HG02588 (cell line): ENCODE results near the gene DHH.
"Not testable (repeated sequence)": the region's sequence is repeated elsewhere in the genome, so short reads cannot be mapped to it uniquely, and the experiment has no call there.

Experiments
- ATAC-seq: cut with Tn5 transposase; IDR thresholded peaks from one replicate; pipeline ENCODE4 v1.9.1; 2021; ENCODE audit warnings: mild to moderate bottlenecking, moderate library complexity; ENCODE audit not compliant: unreplicated experiment

The DHH gene

DNA sequence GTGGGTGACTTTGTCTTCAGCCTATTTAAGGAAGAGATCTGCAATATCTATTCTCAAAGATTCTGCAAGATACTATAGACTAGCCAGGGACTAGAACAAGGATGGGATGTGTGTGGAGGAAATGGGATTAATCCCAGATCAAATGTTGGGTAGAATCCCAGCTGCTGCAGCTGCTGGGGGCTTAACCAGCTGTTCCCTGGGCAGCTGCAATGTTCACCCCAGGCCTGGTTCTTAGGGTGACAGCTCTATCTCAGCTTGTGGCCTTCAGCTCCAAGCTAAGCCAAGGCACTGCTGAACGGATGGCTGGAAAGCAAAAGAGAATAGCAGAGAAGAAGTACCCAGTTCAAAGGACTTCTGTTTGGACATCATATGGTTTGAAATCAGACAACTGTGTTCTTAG, 14.8 kb downstream of the DHH start:
- ATAC-seq, result no peak

DNA sequence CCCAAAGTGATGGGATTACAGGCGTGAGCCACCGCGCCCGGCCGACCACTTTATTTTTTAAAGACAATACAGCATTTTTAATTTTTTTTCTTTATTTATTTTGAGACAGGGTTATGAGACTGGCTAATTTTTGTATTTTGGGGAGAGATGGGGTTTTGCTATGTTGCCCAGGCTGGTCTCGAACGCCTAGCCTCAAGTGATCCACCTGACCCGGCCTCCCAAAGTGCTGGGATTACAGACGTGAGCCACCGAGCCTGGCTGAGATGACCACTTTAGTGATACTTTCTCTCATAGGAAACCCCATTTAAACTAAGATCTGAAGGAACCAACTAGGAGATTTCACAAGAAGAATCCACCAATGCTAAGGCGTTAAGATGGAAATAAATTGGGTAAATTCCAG, 23.6 kb downstream of the DHH start:
- ATAC-seq, result no peak

DNA sequence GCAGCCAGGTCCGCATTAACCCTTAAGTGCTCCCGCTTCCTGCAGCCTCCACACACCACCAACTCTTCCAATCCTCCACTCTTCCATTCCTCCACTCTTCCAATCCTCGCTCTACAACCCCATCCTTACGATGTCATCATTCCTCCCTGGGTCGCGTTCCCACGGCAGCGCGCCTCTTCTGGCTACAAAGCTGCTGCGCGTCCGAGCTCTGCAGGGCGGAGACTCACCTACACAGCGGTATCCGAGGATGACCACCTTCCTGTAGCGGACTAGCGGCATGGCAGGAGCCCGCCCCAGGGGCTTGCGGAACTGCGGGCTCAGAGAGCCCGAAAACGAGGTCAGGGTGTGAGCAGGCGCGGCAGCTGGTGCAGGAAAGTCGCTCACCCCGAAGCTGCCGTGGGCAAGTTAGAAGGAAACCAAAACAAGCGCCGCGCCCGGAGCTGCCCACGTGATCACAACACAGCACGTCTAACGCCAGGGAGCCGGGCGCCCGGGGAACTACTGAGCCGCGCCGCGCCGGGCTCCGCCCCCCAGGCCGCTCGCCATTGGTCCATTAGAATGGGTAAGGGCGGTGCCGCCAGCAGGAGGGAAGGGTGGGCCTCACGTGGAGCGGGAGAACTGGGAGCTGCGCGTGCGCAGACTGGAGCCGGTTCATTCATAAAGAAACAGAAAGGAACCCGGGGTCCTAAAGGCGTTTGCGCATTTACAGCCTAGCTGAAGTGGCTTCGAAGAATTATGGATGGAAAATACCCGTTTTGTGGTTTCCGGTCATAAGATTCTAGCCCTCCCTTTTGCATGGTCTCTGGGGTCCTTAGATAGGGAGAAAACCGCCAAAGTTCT, 24.9 kb downstream of the DHH start, which contains the start of gene RHEBL1:
Gene RHEBL1 (minus strand): TSS at position 473 of the 840 bp plus-strand sequence. CDS start 194 bp downstream, at position 279.
- peak; percentile 99 for ATAC-seq

DNA sequence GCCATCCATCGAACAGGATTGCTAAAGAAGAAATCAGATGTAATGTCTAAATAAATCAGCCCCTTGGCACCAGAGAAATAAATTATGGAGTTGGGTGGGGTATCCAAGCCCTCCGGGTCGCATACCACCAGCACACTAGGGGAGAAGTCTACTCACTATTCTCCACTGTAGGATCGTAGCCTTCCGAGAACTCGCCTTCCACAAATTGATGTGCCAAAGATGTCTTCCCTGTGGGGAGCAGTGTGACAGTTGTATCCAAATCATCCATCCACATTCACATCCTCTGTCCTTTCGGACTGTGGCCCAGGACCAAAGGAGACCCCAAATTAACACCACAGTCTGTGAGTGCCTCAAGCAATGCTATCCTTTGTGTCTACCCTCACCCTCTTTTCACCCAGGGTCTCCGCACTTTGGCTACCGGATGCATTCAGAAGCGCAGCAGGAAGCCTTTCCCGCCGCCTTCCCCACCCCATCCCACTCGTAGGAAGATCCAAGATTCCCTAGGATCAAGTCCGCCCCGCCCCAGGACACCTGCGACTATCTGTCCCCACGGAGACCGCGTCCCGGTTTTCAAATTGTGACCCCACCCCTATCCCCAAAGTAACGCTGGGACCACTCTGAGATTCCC, 25.6 kb downstream of the DHH start:
- no peak for ATAC-seq

DNA sequence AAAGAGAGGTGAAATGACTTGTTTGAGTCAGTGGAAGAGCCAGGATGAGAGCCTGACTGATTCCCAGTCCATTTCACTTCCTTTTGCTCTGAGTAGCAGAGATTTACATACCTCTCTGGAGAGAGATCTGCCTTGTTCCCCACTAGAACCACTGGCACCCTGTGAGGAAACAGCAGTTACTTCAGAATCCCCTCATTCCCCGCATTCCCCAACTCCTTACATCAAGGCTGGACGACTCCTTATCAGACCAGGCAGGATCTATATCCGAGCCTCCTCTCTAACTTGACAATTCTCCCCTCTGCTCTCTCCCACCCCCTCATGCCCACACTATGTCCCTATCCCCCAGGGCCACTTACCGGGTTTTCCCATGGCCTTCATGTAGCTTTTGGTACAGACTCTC, 28.5 kb downstream of the DHH start:
- ATAC-seq, result no peak

DNA sequence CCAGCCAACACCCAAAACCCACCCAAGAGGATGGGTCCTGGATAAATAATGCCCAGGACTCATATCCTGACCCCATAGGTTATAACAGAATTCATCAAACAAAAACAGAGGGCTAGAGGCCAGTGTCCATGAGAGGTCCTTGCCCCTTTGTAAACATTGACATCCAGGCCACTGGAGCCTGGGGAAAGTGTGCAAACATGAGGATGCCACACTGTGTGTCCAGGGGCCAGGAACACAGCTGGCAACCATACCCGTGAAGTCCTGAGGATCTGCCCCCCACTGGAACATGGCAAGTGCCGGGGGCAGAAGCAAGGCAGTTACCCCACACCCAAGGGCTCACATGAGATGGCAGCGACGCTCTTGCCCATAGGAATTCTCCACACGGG, 29.8 kb downstream of the DHH start:
- ATAC-seq, result no peak

DNA sequence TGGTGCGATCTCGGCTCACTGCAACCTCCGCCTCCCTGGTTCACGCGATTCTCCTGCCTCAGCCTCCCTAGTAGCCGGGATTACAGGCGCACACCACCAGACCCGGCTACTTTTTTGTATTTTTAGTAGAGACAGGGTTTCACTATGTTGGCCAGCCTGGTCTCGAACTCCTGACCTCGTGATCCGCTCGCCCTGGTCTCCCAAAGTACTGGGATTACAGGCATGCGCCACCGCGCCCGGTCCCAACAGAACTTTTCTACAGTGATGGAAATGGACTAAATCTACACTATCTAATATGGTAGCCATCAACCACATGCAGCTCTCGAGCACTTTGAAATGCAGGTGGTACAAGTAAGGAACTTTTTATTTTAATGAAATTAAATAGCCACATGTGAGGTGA, 32.7 kb downstream of the DHH start:
- not testable (repeated sequence) for ATAC-seq

DNA sequence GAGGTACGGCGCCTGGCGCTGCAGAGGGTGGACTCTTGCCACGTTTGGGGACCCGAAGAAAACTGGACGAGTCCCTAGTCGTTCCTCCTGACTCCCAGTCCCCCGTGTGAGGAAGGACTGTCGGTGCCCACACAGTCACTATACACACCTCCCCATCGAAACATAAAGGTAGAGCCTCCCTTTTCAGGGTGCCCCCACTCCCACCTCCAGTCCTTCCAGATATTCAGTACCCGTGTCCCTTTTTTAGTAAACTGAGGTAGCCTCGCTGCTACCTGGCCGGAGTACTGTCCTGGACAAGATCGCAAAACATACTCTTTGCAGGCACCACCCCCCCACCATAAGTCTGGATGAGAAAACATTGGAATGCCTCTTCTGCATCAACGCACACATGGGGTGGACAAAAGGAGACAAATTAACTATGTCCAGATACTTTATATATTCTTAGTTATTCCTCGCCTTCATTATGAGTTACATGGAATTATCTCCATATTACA, 33.4 kb downstream of the DHH start:
- ATAC-seq, result no peak

DNA sequence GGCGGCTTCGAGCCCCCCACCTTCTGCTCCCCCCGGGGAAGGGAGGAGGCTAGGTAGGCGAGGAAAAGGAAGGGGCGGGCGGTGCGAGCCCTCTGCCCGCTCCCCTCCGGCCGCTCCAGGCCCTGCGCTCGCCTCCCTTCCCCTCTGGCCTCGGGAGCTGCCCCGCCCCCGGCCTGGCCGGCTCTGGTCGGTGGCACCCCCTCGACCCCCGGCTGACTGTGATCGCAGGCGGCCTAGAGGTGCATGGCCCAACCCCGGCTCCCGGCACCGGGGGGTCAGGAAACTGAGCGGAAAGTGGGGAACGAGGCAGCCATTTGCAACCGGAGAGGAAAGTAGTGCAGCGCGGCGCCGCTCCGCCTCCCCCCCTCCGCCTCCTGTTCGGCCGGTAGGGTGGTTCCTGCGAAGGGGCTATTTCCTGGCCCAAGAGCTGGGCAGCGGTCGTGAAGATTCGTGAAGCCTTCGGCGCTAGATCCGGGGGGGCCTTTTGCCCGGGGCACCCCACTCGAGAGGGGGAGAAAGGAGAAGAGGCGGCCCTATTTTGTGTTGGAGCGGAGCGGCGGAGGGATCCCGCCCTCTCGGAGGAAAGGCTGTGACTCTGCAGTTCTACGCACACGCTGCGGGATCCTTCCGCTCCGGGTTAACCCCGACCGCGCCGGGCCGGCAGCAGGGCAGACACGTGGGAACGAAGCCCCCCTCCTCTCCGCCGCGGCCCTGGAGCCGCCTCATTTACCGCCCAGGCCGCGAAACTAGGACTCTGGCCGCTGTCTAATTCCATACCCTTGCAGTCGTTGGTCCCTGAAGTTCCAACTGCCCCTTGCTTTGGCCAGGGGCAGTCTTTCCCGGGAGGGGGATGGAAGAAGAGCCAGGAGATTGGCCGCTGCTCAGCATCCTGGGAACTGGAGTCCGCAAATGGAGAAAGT, 34.1 kb downstream of the DHH start, which contains the start of gene KMT2D:
Gene KMT2D (minus strand): TSS at position 558 of the 920 bp plus-strand sequence. CDS start 5,470 bp downstream, outside the sequence.
- ATAC-seq, result peak; percentile 45

DNA sequence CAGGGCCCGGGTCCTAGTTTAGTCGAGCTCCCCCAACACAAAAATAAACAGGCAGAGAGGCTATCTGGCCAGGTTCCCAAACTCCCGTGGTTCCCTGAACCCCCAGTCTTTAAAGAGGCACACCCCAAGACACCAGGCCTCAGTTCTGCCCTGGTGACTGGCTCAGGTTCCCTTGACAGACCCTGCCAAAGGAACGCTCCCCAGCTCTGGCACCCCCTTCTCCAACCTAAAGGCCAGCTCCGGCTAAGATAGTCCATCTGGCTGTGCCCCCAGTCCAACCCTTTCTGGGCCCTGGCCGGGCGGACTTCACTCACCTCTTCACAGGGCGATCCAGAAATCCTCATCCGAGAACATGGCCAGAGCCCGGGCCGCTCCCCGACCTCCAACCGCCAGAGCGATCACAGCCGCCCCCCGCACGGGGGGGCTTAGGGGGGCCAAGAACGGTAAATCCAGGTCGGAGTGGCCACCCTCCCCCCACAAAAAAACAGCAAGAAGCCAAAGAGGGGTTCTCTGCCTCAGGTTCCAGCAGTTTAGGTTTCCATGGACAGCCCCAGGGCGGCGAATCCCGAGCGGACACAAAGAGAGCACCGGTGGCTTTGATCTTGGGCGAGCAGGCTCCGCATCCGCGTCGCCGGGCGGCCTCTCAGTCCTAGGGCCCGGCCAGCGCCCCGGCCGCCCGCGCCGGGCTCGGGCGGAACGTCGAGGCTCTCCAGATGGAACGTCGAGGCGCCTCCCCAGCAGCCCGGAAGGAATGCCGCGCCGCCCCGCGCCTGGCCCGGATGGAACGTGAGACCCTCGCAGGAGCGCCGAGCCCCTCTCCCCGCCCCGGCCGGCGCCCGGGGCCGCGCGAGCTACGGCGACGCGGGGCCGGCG, 35.1 kb downstream of the DHH start:
- peak; percentile 11 for ATAC-seq

DNA sequence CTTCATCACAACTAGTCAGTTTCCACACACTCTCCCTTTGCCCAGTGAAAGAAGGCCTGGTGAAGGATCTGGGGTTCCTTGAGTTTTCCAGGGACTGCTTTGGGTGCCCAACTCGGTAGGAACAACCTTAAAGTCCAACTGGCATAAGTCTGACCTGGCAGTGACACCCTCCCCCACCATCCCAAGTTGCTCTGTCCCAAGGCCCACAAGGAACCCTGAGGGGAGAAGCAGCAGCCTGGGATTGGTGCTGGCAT, 35.6 kb downstream of the DHH start:
- no peak for ATAC-seq

DNA sequence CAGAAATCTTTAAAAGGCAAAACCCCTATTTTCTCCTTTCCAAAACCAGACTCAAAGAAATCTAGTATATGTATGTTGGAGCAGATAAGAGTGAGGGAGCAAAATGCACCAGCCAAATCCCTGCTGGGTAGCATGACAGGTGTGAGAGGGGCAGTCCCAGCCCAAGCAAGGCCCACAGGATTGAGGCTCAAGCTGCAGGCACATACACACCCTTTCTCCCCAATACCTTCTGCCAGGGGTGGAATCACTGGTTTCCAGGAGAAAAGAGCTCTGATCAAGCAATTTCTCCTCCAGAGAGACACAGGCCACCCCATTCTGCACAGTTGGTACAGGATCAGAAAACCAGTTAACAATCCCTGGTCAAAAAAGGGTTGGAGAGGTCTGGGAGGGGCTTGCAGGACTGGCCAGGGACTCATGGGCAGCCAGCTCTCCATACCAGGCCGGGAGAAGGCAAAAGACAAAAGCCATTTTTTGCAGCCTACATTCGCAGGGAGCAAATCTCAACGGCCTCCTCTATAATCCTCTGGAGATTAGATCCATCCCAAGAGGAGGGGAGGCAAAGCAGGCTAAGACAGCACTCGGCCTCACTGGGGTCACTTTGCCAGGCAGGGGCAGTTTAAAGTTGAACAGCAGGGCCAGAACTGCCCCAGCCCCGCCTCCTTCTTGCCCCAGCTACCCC, 36.1 kb downstream of the DHH start:
- ATAC-seq, result no peak

DNA sequence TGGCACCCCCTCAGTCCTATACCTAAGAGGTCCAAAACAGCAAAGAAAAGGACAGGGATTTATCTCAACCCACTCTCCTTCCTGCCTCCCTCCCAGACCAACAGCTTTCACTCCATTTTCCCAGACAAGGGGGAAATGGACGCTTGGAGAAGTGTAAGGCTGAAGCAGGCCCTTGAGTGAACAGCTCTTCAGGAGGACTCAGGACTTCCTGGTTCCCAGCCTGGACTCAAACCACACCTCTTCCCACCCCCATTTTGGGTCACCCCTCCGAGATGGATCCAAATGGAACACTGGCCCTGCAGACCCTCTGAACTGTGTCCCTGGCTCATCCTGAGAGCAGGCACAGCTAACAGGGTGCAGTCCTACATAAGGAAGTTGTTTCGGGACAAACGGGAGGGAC, 36.7 kb downstream of the DHH start:
- no peak for ATAC-seq

DNA sequence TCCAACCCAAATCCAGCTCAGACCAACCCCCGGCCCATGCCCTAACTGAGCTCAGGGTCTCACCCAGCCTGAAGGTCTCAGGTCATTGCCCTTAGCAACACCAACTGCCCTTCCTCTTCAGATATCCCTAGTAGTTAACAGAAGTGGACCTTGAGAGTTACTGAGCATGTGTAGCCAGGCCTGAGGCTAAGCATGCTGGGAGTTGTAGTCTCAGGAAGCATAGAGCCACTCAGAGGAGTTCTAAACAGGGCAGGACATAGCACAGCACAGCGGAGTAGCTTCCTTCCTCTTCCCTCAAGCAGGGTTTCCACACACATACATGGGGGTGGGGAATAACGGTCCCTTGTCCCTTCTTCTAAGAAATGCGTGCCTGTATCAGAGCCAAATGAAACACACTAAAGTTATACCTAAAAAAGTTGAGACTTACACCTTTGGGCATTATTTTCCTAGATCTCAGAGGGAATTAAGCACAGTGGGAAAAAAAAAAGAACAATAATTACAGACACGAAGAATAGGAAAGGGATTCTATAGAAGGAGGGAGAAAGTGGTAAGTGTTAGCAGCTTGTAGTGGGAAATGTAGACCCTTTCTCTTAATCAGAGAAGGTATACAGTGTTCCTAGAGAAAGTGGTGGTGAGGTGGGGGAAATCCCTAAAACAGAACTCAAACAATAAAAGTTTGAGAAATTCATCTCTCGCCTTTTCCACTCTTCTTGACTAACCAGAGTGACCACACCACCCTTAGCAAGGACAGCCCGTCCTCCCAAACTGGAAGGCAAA, 38.4 kb downstream of the DHH start:
- ATAC-seq, result peak; percentile 63

DNA sequence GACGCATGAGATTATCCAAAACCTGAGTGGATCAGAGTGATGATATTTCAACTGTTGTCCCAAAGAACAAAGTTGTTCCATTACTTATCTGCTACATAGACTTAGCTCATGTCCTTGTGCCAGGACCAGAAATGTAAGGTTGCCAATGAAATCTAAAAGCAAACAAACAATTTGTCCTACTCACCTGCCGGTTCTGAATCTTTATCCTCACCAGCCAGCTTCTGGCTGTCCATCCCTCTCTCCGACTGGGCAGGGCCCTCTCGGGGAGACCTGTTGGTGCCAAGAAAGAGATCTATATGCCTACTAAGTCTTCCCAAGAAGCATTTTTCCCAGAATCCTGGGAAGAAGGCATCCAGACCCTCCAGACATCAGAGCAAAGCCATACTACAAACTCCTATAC, 39.5 kb downstream of the DHH start:
- ATAC-seq, result no peak

DNA sequence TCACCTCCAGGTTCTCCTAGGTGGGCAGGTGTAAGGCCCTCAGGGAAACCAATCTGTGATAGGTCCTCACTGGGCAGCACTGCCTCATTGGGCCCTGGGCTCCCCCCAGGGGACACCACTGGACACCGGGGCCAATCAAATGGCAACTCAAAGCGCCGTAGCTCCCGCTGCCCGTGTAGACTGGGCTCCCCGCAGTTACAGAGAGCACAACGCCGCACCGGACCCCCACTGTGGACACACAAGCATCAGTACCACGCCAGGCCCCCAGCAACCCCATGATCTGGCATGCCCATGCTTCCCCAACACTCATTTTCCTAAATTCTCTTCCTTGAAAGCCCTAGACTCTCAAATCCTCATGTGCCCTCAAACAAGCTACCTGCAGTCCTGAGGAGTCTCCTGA, 40.1 kb downstream of the DHH start:
- ATAC-seq, result no peak

DNA sequence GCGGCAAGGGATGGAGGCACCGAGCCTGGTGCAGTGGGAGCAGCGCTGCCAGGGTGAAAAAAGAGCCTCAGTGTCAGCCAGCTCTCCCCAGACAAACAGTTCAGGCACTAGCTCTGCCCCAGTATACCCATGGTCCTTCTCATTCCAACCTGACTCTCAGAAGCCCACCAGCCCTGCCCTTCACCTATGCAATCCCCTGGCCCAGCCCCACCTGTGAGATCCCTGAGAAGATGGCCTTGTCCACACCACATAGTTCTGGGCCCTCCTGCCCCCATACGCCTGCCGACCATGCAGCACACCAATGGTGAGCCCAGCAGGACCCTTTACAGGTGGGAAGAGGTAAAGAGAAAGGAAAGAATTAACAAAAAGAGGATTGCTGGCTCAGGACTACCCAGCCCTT, 40.5 kb downstream of the DHH start:
- ATAC-seq, result no peak

DNA sequence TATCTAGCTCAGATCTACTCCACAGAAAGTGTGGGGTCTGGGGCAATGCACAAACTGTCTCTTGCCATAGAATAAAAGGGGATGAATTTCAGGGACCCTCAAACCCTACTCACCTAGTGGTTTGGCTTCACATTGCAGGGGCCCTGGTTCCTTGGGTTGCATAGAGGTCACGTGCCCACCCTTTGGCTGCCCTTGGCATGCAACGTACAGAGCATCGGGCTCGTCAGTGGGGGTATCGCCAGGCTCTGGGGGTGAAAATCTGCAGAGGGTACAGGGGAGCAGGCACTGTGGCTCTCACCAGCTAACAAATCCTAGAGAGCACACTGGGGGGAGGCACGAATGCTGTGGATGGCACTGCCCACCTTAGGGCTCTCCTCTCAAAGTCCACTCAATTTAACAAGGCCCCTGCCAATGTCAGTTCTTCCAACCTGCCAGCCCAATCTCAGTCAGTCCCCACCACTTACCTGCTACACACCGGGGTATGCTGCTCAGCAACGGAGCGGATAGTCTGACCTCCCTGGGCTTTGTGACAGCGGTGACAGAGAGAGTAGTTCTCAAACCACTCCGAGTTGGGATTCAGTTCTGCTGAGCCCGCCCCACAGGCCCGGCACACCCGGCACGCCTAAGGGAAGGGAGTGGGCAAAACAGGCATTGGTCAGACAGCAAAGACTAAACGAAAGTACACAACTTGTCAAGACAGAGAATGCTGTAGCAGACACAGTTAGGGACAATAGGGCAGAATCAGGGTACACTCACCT, 42.0 kb downstream of the DHH start:
- no peak for ATAC-seq
